Anterior cingulate cortex (tissue), 58 donors: ENCODE results near the gene ZMYND15.

Experiments
- DNase-seq, 58 donors: peaks; one replicate each; lab custom pipeline; 2025; lab: John Stamatoyannopoulos, UW

Gene ZMYND15

GRCh38 chr17:4780325-4780955 is 40.8 kb downstream of the ZMYND15 start:
- no peak for DNase-seq

- no peak for DNase-seq
Observed at GRCh38 chr17:4782652-4783051, 43.0 kb downstream of the ZMYND15 start.

DNA sequence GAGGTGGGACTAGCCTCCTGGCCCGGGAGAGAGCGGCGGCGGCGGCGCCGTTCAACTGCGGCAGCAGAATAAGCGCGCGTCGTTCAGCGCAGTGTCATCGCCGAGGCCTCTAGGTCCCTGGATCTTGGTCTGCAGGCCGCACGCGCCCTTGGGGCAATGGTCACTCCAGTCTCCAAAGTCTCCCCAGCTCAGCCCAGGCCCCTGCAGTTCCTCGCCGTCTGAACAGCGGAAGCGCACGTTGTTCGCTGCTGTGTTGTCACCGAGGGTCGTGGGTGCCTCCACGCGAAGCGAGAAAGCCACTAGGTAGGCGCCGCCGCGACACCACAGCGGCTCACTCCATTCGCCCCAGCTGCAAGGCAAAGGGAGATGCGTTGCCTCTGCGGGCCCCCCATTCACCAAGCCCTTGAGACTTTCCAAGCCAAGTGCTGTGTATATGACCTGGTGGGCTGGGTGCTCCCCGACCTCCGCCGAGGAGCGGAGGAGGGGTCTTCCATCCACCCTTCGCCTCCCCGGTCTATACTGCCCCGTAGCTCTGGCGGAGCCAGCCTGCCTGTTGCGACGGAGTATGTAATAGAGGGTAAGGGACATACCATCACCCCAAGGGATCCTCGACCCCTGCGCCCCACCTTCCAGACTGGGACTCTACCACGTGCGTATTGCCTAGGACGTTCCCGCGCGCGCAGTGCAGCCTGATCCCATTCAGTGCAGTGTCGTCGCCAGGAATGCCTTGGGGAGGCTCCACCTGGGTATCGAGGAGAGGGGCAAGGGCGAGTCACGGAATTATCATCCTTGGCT is 45.9 kb downstream of the ZMYND15 start:
- DNase-seq: no peak

DNA sequence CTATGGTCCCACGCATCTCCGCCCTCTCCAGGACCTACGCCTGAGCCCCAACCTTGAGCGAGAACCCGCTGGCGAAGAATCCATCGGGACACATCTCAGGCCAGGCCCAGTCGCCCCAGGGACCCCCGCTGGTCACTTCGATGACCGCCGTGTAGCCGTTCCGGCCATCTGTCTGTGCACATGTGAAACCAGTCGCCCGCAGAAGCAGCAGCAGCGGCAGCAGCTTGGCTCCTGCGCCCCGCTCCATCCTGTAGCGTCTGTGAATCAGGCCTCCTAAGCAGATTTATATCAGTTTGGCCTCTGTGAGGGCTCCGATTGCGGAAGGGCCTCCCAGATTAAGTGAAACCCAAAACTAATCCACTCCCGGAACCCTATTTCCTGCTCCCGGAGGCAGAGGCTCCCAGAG is 46.5 kb downstream of the ZMYND15 start, which contains the start of gene VMO1:
Gene VMO1 (minus strand): TSS at position 259 of the 406 bp plus-strand sequence. CDS start 12 bp downstream, at position 247.
- peak in 3 of 58 donors; percentile 4 to 12 (median 5) for DNase-seq

GRCh38 chr17:4786516-4786915 is 46.9 kb downstream of the ZMYND15 start:
- DNase-seq: no peak

GRCh38 chr17:4788159-4788806 is 48.6 kb downstream of the ZMYND15 start:
- DNase-seq: no peak

DNA sequence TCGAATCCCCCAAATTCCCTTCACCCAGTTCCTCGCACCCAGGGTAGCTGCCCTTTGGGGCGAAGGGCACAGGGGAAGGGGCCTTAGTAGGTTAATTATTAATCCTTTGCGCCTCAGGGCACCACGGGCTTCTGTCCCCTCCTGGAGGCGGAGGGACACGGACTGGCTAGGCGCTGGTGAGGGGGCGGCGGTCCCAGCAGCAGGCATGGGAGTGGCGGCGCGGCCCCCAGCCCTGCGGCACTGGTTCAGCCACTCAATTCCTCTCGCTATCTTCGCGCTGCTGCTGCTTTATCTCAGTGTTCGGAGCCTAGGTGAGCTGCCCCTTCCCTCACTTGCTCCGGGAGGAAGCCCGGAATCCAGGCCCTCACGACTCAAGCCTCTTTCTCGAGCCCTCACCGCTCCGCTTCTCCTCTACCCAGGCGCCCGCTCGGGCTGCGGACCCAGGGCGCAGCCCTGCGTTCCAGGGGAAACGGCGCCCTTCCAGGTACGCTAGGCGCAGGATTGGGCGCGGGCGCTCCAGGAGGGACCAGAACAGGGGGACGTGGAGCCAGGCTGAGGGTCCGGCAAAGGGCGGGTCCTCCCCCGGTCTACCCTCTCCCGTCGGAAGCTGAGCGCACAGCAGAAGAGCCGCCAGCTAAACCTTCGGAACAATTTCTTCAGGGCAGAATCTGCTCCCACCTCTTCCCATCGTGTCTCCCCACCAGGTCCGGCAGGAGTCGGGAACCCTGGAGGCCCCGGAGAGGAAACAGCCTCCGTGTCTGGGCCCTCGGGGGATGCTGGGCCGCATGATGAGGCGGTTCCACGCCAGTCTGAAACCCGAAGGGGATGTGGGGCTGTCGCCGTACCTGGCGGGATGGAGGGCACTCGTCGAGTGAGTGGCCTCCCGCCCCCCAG is 49.4 kb downstream of the ZMYND15 start, which contains the start of gene GLTPD2:
Gene GLTPD2 (plus strand): TSS at position 158 of the 894 bp plus-strand sequence. CDS start 48 bp downstream, at position 206.
- peak in 5 of 58 donors; percentile 4 to 53 (median 31) for DNase-seq

- DNase-seq: peak in 1 of 58 donors; percentile 61
Observed at GRCh38 chr17:4789701-4789950, 50.0 kb downstream of the ZMYND15 start.

DNA sequence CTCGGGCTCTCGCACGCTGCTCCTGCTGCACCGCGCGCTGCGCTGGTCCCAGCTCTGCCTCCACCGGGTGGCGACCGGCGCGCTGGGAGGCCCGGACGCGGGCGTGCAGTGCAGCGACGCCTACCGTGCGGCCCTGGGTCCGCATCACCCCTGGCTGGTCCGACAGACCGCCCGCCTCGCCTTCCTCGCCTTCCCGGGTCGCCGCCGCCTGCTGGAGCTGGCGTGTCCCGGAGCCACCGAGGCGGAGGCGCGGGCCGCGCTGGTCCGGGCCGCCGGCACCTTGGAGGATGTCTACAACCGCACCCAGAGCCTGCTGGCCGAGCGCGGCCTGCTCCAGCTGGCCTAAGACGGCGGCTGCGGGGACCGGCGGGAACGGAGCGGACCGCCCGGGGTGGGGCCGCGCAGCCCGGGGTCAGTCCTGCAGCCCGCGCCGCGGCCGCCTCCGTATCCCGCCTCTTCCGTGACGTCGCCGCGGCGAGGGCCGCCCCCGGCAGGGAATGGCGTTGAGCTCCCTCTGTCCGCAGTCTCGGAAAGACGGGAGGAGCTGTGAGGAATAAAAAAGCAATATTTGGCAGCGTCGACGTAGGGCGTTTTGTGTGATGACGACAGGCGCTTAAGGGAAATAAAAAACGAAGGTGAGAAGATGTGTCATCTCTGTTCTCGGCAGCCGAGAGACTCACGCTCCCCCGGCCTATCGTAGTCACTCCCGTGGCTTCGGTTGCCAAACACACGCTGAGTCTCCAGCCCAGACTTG is 50.5 kb downstream of the ZMYND15 start:
- peak in 56 of 58 donors; percentile 28 to 90 (median 81) for DNase-seq

DNA sequence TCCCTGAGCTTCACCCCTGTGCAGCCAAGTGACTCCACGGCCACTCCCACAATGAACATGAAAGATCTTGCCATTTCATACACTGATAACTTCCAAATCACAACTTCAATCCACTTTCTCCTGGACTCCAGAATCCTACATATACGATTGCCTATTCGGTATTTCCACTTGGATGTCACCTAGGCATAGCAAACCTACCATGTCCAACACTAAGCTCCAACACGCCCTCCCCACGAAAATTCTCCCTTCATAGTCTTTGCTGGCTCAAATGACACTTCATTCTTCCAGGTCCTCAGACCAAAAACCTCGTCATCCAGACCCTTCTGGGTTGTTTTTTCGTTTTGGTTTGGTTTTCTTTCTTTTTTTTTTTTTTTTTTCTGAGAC is 51.1 kb downstream of the ZMYND15 start:
- DNase-seq: no peak

DNA sequence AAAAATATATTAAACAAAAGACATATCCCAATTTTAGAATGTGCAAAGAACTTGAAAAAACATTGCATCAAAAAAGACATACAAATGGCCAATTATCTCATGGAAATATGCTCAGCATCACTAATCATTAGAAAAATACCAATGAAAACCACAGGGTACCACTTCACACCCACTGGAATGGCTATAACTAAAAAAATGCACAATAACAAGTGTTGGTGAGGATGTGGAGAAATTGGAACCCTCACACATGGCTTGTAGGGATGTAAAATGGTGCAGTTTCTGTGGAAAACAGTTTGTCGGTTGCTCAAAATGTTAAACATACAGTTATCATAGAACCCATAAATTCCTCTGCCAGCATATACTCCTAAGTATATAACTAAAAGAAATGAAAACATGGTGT is 55.5 kb downstream of the ZMYND15 start:
- no peak for DNase-seq
